Adipose tissue (tissue), 3 donors: ENCODE measurements around the gene NAPEPLD. TPM values are rescaled to one million over a fixed set of nuclear protein-coding genes. Genes with fewer than 3 reads are reported as not detected.
"Not testable (repeated sequence)": the region's sequence is repeated elsewhere in the genome, so short reads cannot be mapped to it uniquely, and the experiment has no call there.

Experiments
- H3K27ac ChIP-seq: one replicate; pipeline ENCODE4 v1.5.1; 2013; ENCODE audit warnings: low read depth, low read length
- WGBS, 3 donors: extraction: QIAGEN DNeasy Blood & Tissue Kit; methylation state at CpG; one replicate each; pipeline ENCODE4 v1.1.7; 2013; 5-methylcytosine and 5-hydroxymethylcytosine counted together
- polyA plus RNA-seq, 3 donors: library from polyadenylated mRNA; stranded (reverse); fragments of 200-250 nt; gene quantifications; one replicate each; pipeline ENCODE4 v1.2.3, GENCODE V29; 2013
- donor health status: healthy with polysubstance abuse.
- donor health status: Bipolar disorder and iron deficiency.
- donor health status: healthy.

NAPEPLD gene
- polyA plus RNA-seq, 3 donors = 2.2 to 5.1 (median 2.6) TPM

DNA sequence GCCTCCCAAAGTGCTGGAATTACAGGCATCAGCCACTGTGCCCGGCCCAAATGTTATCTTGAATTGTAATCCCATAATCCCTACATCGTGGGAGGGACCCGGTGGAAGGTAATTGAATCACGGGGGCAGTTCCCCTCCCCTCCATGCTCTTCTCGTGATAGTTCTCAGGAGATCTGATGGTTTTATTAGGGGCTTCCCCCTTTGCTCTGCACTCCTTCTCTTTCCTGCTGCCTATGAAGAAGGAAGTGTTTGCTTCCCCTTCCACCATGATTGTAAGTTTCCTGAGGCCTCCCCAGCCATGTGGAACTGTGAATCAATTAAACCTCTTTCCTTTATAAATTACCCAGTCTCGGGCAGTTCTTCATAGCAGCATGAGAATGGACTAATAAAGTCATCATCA, 70.7 kb downstream of the NAPEPLD start:
- not testable (repeated sequence) for H3K27ac ChIP-seq
- WGBS, 3 donors = 67 to 87% (median 73%) methylated on average over 6 of the region's 6 CpGs

DNA sequence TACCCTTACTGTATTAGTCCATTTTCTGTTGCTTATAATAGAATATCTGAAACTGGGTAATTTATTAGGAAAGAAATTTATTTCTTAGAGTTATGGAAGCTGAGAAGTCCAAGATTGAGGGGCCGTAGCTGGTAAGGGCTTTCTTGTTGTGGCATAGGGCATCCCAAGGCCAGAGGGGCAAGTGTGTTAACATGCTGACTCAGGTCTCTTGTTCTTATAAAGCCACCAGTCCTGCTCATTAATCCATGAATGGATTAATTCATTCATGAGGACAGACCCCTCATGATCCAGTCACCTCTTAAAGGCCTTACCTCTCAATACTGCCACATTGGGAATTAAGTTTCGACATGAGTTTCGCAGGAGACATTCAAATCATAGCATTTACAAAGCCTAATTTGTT, 71.6 kb downstream of the NAPEPLD start:
- no peak overlapping the region for H3K27ac ChIP-seq
- WGBS, 3 donors = 95 to 98% (median 98%) methylated on average over 3 of the region's 3 CpGs

- H3K27ac ChIP-seq = no peak overlapping the region
- WGBS, 3 donors = 70 to 95% (median 75%) methylated on average over 7 of the region's 7 CpGs
These were observed 72.1 kb downstream of the NAPEPLD start for GRCh38 chr7:103076764-103077163.

- WGBS, 3 donors = 1 to 7% (median 2%) methylated on average over 36 of the region's 36 CpGs
- H3K27ac ChIP-seq = no peak overlapping the region
These were observed 73.5 kb downstream of the NAPEPLD start for GRCh38 chr7:103075337-103075918.

- 0 to 10% (median 0%) methylated on average over 70 to 82 of the region's 83 CpGs for WGBS, 3 donors
These were observed 74.2 kb downstream of the NAPEPLD start, which contains the start of the genes ARMC10 and FBXL13 for GRCh38 chr7:103074519-103075336. TSS of gene ARMC10 (plus strand) at chr7:103075140. CDS start at chr7:103075273, 133 bp downstream. TSS of gene FBXL13 (minus strand) at chr7:103074796.

GRCh38 chr7:103073989-103074518, 74.8 kb downstream of the NAPEPLD start:
- no peak overlapping the region for H3K27ac ChIP-seq
- WGBS, 3 donors = 8 to 19% (median 14%) methylated on average over 6 of the region's 6 CpGs

More at GRCh38 chr7:103074519-103075336, 74.2 kb downstream of the NAPEPLD start, which contains the start of the genes ARMC10 and FBXL13:
- H3K27ac ChIP-seq = no peak within 1 kb of the TSS

DNA sequence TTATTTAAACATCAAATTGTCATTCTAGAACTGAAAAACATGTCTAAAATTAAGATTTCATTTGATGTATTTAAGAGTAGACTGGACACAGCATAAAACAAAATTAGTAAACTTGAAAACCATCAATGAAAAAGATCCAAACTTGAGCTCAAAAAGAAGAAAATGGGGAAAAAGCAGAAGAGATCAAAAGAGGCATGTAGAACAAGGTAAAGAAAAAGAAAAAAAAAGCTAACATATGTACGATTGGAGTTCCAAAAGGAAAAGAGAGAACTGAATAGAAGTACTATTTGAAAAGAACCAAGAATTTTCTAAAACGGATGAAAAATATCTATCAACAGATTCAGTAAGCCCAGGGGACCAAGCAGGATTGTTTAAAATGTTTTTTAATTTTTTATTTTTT, 77.9 kb downstream of the NAPEPLD start:
- H3K27ac ChIP-seq = no peak overlapping the region
- 78 to 90% (median 81%) methylated on average over 2 of the region's 2 CpGs for WGBS, 3 donors

- H3K27ac ChIP-seq = no peak overlapping the region
- WGBS, 3 donors = 84 to 94% (median 92%) methylated on average over 22 to 23 of the region's 23 CpGs
These were observed 80.2 kb downstream of the NAPEPLD start for GRCh38 chr7:103068414-103069403.

- no peak overlapping the region for H3K27ac ChIP-seq
- 29 to 44% (median 37%) methylated on average over 1 of the region's 1 CpG for WGBS, 3 donors
These were observed 83.2 kb downstream of the NAPEPLD start for GRCh38 chr7:103065667-103066066.

DNA sequence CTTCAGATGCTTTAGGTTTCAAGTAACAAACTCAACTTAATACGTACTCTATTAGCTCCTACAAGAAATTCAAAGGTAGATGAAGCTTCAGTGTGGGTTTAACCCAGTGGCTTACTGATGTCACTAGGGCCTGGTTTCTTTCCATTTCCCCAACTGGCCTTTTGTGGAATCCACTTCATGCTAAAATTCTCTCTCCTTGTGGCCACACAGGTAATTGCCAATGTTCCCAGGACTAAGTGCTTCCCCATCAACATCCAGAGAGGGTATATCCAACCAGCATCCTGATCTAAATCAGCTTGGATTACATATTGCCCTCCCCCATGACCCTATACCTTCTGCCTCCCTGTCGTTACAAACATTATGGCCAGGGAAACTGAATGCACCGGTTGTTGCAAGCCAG, 85.0 kb downstream of the NAPEPLD start:
- no peak overlapping the region for H3K27ac ChIP-seq
- 87 to 92% (median 90%) methylated on average over 3 of the region's 3 CpGs for WGBS, 3 donors

DNA sequence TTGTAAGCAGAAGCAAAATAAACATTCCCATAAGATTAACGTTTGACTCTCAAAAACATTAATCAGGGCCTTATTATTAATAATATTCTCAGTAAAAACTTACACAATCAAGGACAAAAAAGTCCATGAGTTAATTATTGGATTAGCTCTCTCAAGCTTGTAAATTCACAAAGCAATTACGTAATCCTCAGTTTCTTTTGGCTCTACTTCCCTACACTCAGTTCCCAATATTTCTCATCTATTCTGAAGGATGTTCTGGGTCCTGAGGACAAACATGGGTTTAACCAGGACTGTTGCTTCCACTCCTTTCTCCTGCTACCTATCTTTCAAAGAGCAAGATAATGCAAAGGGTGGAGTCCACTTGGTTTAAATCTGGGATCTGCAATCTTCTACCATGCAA, 89.4 kb downstream of the NAPEPLD start:
- WGBS, 3 donors = 39 to 50% (median 47%) methylated on average over 2 of the region's 2 CpGs
- no peak overlapping the region for H3K27ac ChIP-seq

DNA sequence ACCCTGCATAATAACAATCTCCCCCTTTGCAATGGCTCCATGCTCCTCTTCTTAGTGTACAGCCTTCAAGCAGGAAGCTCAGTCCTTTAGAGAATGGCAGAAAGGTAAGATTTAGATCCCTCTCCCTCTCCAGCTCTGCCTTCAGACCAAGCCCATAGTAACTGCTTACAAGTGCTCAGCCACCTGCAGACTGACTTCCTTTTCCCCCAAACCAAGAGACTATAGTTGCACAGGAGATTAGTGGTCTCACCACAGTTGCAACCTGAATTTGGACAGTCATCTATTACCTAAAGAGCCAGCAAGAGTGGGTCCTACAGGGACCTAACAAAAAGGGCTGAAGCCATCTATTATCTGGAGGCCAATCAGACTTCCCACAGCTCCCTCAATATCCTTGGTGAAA, 90.8 kb downstream of the NAPEPLD start:
- no peak overlapping the region for H3K27ac ChIP-seq

DNA sequence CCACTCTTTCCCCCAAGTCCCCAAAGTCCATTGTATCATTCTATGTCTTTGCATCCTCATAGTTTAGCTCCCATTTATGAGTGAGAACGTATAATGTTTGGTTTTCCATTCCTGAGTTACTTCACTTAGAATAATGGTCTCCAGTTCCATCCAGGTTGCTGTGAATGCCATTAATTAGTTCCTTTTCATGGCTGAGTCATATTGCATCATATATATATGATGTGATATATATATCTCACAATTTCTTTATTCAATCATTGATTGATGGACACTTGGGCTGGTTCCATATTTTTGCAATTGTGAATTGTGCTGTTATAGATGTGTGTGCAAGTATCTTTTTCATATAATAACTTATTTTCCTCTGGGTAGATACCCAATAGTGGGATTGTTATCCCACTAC, 92.9 kb downstream of the NAPEPLD start:
- WGBS, 3 donors = 84 to 94% (median 89%) methylated on average over 1 of the region's 1 CpG
- H3K27ac ChIP-seq = not testable (repeated sequence)

DNA sequence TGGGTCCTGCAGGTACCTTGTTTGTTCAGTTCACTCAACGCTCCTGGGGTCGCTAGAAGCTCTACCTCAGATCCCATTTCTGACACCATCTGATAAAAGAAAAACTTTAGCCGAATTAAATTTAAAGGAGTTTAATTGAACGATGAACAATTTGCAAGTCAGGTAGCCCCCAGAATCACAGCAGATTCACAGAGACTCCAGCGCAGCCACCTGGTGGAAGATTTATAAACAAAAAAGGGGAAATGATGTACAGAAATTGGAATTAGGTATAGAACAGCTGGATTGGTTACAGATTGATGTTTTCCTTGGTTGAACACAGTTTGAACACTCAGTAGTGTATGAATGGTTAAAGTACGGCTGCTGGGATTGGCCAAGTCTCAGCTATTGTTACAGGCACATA, 97.4 kb downstream of the NAPEPLD start:
- no peak overlapping the region for H3K27ac ChIP-seq
- WGBS, 3 donors = 90 to 95% (median 93%) methylated on average over 6 of the region's 6 CpGs

Other genes starting within 250 kb of the NAPEPLD start
- 1 to 10 TPM in 2 of 3 donors, under 1 TPM in 1; 1.00 to 2.5 (median 1.2) TPM for gene LRRC17, start 236.1 kb downstream of the NAPEPLD start, polyA plus RNA-seq
- gene FBXL13, start 74.3 kb downstream of the NAPEPLD start, polyA plus RNA-seq = under 1 TPM; 0.38 to 0.59 (median 0.56) TPM
- 10 to 100 TPM; 19.0 to 28.3 (median 19.2) TPM for gene ARMC10, start 74.0 kb downstream of the NAPEPLD start, polyA plus RNA-seq
- gene PMPCB, start 148.3 kb upstream of the NAPEPLD start, polyA plus RNA-seq = 10 to 100 TPM; 44.3 to 64.9 (median 45.7) TPM
- 10 to 100 TPM; 10.4 to 19.5 (median 18.7) TPM for gene DNAJC2, start 195.7 kb upstream of the NAPEPLD start, polyA plus RNA-seq
- 100 to 1,000 TPM in 1 of 3 donors, 10 to 100 TPM in 2; 37.5 to 111 (median 96.7) TPM for gene PSMC2, start 198.5 kb upstream of the NAPEPLD start, polyA plus RNA-seq